Measurements from ENCODE around the gene ACSS1. TPM values are rescaled to one million over a fixed set of nuclear protein-coding genes. Genes with fewer than 3 reads are reported as not detected.

Gene ACSS1
- total RNA-seq, 1 donor from 2014 or later = 13.9 TPM

DNA sequence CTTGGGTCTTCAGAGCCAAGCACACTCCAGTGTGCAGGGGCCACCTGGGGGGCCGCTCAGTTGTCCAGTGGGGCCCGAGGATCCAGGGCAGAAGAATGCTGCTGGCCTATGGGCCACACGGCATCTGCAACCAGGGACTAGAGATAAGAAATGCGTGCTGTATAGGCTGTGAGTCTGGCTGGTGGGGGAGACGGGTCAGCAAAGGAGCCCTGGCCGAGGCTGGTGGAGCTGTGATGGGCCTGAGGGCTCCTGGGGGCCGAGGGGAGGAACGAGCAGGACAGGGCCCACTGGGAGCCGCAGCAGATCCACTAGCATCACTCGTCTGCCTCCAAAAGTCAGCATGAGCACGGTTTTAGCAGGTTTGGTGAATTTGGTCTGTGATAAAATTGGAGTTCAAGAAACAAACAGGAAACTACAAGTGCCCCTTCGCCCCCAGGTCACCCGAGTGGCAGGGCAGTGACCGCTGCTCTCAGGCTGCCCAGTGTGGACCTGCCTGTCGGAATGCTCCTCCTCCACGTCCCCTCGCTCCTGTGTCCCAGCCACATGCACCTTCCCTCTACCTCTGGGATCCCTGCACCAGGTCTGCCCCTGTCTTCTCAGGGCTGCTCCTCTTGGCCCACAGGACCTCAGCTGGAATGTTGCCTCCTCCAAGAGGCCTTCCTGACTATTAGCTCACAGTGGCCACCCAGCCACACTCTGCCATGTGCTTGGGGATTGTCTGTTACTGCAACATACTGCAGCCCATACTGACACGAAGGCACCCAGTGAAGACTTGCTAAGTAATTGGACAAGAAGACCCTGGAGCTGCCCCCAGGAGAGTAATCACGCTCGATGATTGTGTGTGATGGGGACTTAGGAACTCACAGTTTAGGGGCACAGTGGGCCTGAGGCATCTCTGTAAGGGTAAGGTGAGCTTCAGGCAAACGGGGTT, 10.9 kb downstream of the ACSS1 start:
- no peak for DNase-seq (ENCODE audit: low read depth in 2 of 2)

DNA sequence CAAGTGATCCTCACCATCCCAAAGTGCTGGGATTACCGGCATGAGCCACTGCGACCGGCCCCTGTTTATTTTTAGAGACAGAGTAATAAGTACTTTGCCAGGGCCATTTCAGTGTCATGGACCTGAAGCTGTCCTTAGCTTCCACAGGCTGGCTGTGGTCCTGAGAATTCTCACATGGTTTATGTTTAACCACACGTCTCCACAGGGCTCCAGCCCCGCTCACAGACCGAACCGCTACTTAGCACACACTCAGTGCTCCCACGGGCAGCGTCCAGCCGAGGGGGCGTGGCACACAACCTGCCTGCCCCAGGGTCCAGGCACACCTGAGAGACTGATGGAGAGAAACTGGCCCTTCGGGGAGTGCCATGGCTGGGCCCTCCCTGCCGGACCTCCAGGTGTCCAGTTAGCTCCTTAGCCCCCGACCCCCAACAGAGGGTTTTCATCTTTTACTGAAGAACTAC, 11.7 kb downstream of the ACSS1 start:
- no peak for DNase-seq (ENCODE audit: low read depth in 2 of 2)

DNA sequence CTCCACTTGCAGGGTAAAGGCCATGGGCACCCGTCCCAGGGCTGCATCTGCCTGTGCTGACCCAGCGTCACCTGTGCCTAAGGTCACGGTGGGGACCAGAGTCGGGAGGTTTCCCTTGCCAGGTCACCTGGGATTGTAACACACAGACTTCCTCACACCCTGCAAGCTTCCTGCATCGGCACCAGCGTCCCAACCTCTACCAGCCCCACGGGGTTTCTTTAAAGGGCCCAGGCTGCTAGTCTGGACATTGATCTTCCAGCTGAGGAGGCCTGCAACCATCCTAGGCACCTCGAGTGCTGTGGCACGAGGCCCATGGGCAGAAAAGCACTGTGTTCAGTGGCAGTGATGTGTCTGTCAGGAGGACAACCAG, 12.6 kb downstream of the ACSS1 start:
- DNase-seq (ENCODE audit: low read depth in 2 of 2) = no peak

DNA sequence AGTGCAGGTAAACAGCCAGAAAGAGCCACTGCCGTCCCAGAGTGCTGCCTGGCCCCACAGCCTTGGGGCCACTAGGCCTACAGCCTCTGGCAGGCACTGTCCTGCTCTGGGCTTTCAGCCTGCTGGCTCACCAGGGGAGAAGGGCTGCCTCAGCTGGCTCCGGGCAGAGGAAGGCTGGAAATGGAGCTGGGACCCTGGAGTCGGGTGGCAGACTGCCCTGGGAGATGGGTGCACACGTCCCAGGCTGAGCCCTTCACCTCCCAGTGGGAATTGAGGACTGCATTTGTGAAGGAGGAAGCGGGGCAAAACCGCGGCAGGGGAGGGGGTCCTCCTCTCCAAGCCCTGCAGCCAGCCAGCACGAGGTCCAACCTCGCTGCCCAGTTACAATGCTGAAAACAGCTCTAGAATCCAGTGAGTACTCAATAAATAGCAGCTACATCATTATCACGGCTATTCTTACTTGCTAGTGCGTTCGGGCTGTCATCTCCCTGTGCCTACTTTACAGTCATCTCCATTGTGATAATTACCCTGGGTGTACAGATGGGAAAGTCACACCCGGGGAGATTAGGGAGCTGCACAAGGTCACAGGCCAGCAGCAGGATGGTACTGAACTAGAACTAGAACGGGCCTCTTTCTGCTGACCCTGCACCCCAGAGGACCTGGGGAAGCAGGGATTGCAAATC, 13.1 kb downstream of the ACSS1 start:
- no peak for DNase-seq (ENCODE audit: low read depth in 2 of 2)

DNA sequence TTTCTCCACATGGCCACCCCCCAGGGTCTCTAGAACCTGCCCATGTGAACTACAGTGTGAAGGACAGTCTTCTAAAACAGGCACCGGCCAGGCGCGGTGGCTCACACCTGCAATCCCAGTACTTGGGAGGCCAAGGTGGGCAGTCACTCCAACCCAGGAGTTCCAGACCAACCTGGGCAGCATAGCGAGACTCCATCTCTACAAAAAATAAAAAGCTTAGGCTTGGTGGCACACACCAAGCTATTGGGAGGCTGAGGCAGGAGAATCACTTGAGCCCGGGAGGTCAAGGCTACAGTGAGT, 13.7 kb downstream of the ACSS1 start:
- DNase-seq (ENCODE audit: low read depth in 2 of 2) = no peak

DNA sequence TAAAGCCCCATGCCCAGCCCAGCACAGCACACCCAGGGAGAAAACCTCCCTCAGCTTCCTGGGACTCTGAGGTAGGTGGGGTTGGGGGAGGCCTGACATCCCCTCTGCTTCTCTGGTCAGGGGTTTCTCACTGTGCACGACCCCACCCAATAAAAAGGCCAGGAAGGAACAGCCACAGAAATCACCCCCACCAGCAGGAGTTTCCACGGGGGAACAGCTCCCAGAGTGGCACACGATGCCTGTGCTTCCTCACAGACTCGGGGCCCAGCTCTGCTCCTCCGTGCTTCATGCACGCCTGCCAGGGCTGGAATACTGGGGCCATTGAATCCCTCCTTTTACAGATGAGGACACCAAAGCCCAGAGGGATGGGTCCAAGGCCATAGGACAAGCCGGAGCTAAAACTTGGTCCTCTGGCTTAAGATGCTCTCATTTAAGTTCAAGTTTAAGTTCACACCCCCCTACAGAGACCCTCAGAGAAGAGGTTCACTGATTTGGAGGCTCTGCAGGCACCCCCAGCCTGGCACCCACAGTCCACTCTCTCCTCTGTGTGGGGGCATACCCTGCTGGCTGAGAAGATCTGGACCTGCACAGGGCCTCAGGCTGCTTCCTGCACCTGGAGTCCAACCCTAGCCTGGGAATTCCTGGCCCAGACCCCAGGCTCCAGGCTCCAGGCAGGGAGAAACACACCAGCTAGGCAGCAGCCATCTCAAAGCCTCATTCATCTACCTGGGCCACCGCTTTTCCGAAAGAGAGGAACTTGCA, 14.3 kb downstream of the ACSS1 start:
- DNase-seq (ENCODE audit: low read depth in 2 of 2) = no peak

DNA sequence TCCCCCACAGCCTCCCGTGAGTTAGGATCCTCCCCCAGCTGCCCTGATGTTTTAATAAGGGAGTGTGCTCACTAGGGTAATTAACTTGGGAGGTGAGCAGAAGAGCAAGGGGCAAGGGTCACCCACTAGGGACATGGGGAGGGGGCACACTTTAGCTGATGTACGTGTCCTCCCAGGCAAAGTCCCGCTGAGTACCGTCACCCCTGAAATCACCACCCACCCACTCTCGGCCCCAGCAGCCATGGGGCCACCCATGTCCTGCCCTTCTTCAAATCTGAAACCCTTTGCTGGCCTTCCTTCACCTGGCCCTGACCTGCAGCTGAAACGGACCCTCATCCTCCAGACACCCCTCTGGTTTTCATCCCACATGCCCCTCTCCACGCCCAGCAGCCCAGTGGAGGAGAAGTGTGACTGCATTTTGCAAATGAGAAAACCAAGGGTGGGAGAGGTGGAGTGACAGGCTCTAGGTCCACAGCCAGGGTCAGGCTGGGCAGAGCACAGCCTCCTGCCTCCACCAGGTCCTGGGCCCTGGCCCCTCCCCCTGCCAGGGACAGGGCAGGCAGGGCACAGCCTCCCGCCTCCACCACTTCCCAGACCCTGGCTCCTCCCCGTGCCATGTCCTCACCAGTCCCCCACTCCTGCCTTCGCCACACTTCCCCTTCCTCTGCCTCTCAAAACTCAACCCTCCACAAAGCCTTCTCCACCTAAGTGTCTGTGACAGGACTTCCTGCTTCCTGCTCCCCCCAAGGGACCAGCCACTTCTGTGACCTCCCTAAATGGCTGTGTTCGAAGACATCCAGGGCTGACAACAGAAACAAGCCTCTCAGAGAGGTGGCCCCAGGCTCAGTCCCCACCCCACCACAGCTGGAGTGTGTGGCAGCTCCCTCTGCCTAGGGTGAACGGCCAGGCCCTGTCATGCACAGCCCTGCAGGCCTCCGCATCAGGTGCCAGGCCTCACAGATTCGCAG, 15.1 kb downstream of the ACSS1 start:
- DNase-seq (ENCODE audit: low read depth in 2 of 2) = no peak

DNA sequence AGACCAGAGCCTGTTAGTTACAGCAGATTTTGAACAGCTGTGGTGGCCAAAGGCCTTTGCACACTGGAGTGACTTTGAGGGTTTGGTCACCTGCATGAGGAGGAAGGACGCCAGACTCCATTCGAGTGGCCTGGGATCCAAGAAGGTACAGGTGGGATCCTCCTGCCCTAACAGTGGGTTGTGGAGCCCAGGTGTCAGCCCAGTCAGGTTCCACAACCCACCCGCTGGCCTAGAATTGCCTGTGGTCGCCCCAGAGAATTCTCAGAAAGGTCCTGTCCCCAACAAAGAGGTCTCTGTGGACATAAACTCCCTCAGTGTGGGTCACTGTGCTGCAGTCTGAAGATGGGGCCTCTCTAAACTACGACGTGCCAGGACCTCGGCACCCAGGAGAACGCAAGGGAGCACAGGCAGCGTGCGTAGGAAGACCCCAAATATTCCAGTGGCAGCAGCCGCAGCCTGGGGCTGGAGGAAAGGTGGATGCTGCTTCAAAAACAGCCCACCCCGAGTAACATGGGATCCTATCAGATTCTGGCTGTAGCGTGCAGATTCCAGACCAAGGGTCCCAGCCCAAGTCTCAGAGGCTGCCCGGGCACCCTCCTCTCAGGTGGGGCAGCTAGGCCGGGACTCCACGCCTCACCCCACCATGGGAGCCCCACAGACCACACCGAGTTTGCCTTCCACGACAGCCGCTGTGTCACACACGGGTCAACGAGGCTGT, 16.0 kb downstream of the ACSS1 start:
- DNase-seq (ENCODE audit: low read depth in 2 of 2) = no peak

DNA sequence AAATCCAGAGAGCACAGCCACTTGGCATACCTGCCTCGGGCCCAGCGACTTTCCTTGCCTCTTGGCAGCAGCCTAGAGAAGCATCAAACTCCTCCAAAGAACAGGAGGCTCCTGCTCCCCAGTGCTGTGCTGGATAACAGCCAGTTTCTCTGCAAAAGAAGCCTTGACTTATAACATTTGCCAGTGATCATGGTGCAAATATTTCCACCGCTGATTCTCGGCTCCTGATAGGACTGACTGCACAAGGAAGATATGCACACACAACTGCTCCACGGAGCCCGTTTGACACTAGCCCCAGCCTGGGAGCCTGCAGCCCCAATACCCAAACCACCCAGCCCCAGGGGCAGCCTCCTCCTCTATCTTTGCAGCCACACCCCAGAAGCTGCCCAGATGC, 17.5 kb downstream of the ACSS1 start:
- DNase-seq (ENCODE audit: low read depth in 2 of 2) = peak in 1 of 2 donors; percentile 7

DNA sequence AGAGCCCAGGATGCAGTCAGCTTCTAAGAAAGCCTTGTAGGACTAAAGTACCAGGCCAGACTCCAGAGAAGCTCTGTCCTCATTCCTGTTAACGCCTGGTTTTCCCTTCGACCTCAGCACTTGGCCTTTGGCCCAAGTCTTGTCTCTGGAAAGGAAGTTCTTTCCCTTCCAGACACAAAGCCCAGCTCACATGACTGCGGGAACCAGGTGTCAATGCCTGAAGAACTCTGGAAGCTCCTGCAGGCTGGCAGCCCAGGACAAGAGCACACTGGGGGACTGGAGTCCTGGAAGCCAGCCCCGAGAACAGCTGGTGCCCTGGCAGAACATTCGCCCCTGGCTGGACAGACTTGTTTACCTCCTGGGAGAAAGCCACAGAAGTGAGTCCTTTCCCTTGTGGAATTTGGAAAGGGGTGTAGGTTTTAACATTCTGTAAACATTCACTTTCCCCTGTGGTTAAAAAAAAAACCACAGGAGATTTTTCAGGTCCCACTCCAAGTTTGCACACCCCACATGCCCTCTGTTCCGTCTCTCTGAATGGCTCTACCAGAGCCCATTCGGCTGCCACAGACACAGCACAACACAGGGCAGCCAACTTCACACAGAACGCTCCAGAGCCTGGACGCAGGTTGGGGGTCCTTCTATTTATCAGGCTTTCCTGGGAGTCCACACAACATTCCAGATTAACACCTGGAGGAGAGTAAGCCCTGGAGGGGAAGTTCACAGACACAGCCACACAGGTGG, 18.1 kb downstream of the ACSS1 start:
- DNase-seq (ENCODE audit: low read depth in 2 of 2) = peak in 1 of 2 donors; percentile 59

DNA sequence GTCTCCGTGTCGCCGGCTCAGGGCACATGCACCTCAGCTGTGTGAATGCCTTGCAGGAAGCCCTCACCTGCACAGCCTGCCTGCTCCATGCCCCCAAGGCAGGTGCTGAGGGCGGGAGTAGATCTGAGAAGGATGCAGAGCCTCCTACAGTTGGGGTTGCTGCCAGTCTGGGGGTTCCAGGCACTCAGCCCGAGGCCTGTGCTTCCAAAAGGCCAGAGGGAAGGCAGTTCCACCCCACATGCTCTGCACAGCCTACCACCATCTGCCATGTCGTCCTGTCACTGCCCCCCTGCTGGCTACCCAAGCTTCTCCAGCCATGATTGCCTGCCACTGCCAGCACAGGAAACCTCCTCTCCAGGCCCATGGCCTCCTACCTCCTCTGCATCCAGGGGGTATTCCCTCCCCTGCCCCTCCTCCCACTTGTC, 19.3 kb downstream of the ACSS1 start:
- no peak for DNase-seq (ENCODE audit: low read depth in 2 of 2)

DNA sequence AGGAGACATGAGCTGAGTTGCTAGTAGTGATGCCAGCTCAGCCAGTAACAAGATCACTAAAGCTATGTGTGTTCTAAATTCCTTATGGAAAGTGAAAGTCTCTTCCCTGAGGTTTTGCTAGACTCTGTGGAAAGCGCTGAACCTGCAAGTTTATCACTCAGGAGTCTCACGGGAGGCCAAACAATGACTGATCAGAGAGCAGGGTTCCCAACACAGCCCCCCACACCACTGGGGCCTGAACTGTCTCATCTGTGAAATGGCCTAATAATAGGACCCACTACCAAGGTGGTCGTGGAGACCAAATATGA, 19.9 kb downstream of the ACSS1 start:
- DNase-seq (ENCODE audit: low read depth in 2 of 2) = no peak

DNA sequence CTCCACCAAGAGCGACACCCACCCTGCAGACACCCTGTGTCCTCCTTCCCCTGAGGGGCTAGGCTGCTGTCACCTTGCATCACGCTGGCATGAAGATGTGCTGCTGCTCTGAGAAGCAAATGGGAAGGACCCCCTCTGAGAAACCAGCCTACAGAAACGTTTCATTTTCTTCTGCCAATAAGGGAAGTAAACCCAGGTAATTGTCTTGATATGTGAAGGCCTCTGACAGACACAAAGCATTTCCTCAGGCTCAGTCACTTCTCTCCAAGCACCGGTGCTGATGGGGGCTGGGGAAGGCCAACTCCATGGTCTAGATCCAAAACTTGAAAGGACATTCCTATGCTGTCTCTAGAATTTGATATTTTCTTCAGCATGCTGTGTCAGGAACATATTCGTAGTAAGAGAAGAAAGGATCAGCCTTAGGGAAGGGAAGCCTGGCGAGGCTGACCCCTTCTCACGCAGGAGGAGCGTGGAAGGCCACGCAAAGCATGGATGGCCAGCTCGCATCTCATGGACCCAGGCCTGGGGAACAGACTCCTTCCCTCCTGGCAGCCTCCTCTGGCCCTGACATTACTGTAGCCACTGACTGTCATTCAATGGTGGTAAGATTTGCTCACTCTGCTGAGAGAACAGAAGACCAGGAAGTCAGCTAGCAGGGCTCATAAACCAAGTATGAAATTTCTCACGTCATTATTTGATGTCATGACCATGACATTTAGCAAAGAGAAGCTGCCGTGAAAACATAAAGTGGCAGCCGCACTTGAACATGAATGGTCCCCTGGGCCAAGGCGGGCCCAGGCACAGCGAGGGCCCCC, 20.4 kb downstream of the ACSS1 start:
- DNase-seq (ENCODE audit: low read depth in 2 of 2) = no peak

DNA sequence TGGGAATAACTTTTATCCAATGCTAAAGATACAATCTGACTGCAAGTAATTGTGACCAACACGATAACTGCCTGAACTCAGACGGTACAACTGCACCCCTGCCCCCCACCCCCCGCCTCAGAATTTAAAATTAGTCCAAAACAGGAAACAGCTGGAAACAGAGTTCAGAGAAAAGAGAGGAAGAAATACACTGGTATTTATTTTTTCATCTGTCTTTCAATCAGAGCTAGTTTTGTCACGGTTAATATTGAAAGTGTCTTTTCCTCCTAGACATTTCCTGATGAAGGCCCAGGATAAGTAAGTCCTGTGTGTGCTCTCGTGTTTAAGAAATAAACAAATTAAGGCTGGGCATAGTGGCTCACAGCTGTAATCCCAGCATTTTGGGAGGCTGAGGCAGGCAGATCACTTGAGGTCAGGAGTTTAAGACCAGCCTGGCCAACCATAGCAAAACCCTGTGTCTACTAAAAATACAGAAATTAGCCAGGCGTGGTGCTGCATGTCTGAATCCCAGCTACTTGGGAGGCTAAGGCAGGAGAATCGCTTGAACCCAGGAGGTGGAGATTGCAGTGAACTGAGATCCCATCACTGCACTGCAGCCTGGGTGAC, 21.5 kb downstream of the ACSS1 start:
- peak; percentile 36 to 55 for DNase-seq (ENCODE audit: low read depth in 2 of 2)

DNA sequence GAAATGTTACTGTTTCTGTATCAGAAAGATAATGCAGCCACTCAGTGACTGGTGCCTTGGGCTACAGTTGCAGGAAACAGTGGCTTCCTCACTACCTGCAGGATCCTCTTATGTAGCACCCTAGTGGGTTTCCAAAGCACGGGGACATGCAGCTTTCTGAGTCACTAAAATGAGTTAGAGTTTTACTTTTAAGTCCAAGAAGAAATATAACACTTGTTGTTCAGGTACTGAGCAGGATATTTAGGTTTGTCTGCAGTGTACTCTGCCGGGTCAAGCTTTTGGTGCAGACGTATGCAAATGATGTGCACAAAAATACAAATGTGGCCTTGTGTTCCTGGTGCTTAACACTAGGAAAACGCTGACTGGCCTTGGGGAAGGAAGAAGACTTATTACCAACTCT, 22.0 kb downstream of the ACSS1 start:
- no peak for DNase-seq (ENCODE audit: low read depth in 2 of 2)

DNA sequence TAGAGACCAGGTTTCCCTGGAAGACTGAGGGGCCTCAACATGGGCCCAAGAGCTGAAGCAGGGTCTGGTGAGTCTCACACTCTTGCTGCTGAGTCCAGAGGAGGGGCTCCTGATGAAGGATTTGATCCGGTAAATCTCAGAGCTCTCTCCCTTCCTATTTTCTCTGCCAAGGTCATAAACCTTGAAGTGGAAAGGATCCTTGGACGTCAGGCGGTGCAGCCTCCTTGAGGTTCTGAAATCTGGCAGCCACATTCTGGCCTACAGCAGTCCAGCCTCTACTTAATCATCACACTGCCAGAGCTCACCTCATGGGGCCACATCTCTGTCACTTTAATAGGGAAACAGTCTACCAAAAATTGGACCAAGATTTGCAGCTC, 24.0 kb downstream of the ACSS1 start:
- no peak for DNase-seq (ENCODE audit: low read depth in 2 of 2)

DNA sequence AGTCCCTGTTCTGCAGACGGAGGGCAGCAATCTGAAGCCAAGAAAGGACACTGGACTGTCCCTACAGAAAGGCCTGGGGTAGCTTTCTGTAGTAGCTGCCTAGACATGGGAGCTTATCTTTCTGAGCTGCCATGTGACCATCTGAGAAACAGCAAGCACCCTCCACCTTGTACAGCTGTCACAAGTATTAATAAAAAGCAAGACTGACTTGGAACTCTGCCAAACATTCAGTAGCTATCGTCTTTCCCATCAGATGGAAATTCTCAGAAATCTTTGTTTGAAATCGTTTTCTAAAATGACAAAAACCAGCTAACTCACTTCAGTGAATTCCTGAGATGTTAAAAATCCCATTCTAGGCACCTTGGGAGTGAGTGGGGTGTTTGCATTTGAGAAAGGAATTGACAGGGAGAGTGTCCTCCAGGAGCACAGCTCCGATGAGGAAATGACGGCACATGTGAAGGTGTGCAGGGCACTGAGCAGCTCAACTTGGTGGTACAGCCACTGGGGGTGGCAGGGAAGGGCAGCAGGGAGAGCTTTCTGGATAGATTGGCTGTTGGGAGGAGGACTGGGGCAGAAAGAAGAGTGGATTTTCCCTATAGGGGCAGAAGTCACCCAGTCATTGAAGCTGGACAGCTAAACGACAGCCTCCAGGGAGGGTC, 24.5 kb downstream of the ACSS1 start:
- DNase-seq (ENCODE audit: low read depth in 2 of 2) = peak in 1 of 2 donors; percentile 13

All from lung microvascular endothelial cell (primary cell).